Motor neuron (in vitro differentiated cells): ENCODE data around the gene CARHSP1. TPM values are rescaled to one million over a fixed set of nuclear protein-coding genes. Genes with fewer than 3 reads are reported as not detected.

ENCODE experiments used
- ATAC-seq, 8 experiments: fragments of 200-7000 bp; cut with Tn5 transposase; replicated peaks in 6 of 8; 2 replicates each; pipeline ENCODE4 v1.8.0; 2021; ENCODE audit warnings: mild to moderate bottlenecking in 8 of 8, moderate library complexity in 8 of 8
- H3K27ac ChIP-seq, 2 donors: fragments of 250-450 bp; sonication (Bioruptor Pico); 2 replicates each; pipeline ENCODE4 v1.9.0; 2021; ENCODE audit warnings: antibody characterized with exemption in 2 of 2, mild to moderate bottlenecking in 2 of 2, moderate library complexity in 1 of 2
- H3K4me1 ChIP-seq, 2 donors: fragments of 250-450 bp; sonication (Bioruptor Pico); replicated peaks in 1 of 2; 2 replicates each; pipeline ENCODE4 v1.6.1; 2021; ENCODE audit warnings: antibody characterized with exemption in 2 of 2, mild to moderate bottlenecking in 2 of 2, moderate library complexity in 1 of 2
- H3K4me3 ChIP-seq, 5 donors: fragments of 250-450 bp; sonication (Bioruptor Pico); 2 replicates each; pipeline ENCODE4 v1.9.0; 2021; ENCODE audit warnings: antibody characterized with exemption in 5 of 5, mild to moderate bottlenecking in 5 of 5, moderate library complexity in 4 of 5
- WGBS, 10 experiments: fragments of 450-650 bp; shearing (Covaris generic); methylation state at CpG; one replicate each; pipeline ENCODE4 v1.0.0; 2022; 5-methylcytosine and 5-hydroxymethylcytosine counted together
- in situ Hi-C, 9 experiments: fragments of 400-800 bp; cut with MboI; loops; one replicate each; pipeline ENCODE4 v1.15.0; 2021; ENCODE audit warnings: low sequenced_read_pairs in 9 of 9, low pct_unique_long_range_greater_than_20kb in 2 of 9; ENCODE audit not compliant: unreplicated experiment in 9 of 9
- total RNA-seq, 8 experiments: library from RNA; unstranded; fragments of 300-600 nt; gene quantifications; 2 replicates each; pipeline versions ENCODE4 v1.2.3 to v1.2.4, GENCODE V29; 2022

The CARHSP1 gene
- total RNA-seq, 8 experiments from 2014 or later, result 38.5 to 196 (median 69.7) TPM

DNA sequence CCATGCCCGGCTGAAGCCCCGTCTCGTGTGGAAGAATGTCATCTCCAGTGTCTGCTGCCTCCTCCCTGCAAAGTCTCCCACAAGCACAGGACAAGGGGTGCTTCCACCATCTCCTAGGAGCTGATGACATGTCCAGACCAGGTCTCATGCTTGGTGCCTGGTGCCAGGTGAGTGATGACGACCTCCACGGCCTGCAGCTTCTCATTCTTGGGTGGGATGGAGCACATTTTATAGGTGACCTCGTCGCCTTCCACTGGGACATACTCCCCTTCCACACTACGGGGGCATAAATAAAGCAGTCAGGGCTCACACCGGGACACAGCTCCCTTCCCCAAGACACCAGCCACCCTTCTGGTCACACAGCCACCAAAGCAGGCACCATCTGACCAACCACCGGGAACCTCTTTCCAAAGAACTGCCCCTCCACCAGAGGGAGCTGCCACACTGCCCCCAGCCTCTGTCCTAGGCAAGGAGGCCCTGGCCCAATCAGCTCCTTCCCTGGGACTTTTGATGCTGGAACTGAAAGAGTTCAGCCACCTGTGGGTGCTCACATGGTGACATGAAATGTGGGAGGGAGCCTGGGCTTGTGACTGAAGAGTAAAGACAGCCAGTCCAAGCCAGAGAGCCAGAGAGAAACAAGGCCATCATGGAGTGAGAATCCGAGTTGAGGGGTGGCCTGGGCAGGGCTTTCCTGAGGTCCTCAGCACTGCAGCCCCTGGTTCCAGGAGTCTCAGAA is 13.6 kb downstream of the CARHSP1 start:
- no peak for ATAC-seq
- peaks cover 0 to 2% of the 10 kb centered on the region in 2 donors for H3K4me1 ChIP-seq
- in situ Hi-C loops, result no loop called here
- no peak overlapping the region for H3K4me3 ChIP-seq
- H3K27ac ChIP-seq, result no peak overlapping the region
- 84 to 100% (median 100%) methylated on average over 3 to 6 of the region's 11 CpGs; no CpG with 5 or more reads in 6 of the 10 experiments for WGBS, 10 experiments

DNA sequence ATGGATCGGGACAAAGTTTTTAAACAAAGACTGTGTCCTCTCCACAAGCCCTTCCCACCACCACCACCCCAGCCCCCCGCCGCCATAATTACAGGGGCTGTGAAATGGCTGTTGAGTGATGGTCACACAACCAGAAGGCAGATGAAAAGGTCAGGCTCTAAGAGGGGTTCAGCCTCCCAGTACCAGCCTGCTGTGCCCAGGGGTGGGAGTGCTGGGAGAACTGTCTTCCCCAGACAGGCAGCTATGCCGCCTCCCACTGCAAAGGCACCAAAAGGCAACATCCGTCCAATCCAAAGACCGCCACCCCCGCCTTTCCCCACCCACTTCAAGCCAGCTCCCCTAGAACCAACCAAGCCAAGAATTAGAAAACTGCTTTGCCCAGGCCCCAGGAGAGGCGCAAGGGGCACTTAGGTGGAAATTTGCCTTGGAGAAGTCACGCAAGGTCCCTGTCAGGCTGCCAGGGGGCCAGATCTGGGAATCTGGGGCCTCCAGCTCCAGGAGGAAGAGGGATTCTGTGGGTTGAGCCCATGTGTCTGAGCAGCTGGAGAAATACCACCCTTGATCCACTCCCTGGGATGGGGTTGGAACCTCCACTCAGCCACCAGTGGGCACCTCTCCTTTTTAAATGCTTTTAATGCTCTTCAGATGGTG is 14.4 kb downstream of the CARHSP1 start:
- in situ Hi-C loops, result no loop called here
- no peak for ATAC-seq
- WGBS, 10 experiments, result 70 to 100% (median 90%) methylated on average over 1 to 3 of the region's 9 CpGs; no CpG with 5 or more reads in 3 of the 10 experiments
- H3K4me3 ChIP-seq, result no peak overlapping the region
- H3K27ac ChIP-seq, result no peak overlapping the region
- H3K4me1 ChIP-seq, result peaks cover 0 to 2% of the 10 kb centered on the region in 2 donors

DNA sequence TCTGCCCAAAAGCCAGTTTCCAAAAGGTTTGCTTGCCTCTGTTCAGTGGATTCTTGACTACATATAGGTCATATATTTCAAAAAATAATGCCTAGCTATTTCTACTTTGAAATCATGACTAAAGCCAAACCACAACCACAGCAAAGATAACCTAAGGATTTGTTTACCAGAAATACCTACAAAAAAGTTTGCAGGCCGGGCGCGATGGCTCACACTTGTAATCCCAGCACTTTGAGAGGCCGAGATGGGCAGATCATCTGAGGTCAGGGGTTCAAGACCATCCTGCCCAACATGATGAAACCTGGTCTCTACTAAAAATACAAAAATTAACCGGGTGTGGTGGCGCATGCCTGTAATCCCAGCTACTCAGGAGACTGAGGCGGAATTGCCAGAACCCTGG is 15.2 kb downstream of the CARHSP1 start:
- Histone ChIP-seq H3K4me1 (peaks cover 0 to 5% of the 10 kb centered on the region in 2 donors), H3K4me3 (no peak overlapping the region), H3K27ac (no peak overlapping the region)
- in situ Hi-C loops, result no loop called here
- 87 to 98% (median 95%) methylated on average over 2 to 7 of the region's 7 CpGs; no CpG with 5 or more reads in 4 of the 10 experiments for WGBS, 10 experiments
- ATAC-seq, result no peak

DNA sequence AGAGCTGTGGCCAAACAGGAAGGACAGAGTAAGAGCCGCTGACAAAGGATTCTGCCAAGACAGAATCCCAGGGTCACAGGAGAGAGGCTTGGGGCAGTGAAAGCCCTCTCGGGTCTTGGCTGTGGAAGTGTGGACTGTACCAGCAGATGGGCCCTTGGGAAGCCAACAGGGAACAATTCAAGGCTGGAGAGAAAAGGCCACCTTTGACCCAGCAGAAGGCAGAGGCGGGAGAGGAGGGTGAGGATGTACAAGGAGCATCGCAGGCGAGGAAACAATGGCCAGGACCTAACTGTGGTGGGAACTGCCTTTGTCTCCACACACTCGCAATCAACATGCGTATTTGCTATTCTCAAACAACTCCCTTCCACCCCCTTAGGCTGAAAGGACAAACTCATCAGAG is 15.7 kb downstream of the CARHSP1 start:
- Histone ChIP-seq H3K4me3 (no peak overlapping the region), H3K4me1 (peaks cover 0 to 5% of the 10 kb centered on the region in 2 donors), H3K27ac (peak overlapping the region in 1 of 2 donors; percentile 33)
- WGBS, 10 experiments, result 43 to 100% (median 80%) methylated on average over 1 to 7 of the region's 7 CpGs; no CpG with 5 or more reads in 3 of the 10 experiments
- in situ Hi-C loops, result no loop called here
- ATAC-seq, result no peak

DNA sequence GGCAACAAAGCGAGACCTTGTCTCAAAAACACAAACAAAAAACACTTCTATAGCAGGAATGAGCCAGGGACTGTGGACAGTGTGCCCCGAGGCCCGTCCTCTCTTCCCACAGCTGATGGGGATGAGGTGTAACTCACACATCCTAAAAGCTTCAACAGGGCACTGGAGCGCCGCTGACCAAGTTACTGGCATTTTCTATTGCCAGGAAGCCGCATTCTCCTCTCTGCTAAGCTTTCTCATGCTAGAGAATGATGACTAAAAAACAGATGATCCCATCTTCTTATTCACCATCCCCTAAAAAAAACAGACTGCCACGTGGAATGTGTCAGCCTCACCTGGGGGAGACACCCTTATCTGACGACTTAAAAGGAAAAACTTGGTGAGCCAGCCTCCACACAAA is 16.3 kb downstream of the CARHSP1 start:
- peaks cover 0 to 5% of the 10 kb centered on the region in 2 donors for H3K4me1 ChIP-seq
- WGBS, 10 experiments, result 60 to 100% (median 89%) methylated on average over 1 to 8 of the region's 8 CpGs; no CpG with 5 or more reads in 4 of the 10 experiments
- no peak overlapping the region for H3K27ac ChIP-seq
- no peak for ATAC-seq
- no peak overlapping the region for H3K4me3 ChIP-seq
- in situ Hi-C loops, result no loop called here

DNA sequence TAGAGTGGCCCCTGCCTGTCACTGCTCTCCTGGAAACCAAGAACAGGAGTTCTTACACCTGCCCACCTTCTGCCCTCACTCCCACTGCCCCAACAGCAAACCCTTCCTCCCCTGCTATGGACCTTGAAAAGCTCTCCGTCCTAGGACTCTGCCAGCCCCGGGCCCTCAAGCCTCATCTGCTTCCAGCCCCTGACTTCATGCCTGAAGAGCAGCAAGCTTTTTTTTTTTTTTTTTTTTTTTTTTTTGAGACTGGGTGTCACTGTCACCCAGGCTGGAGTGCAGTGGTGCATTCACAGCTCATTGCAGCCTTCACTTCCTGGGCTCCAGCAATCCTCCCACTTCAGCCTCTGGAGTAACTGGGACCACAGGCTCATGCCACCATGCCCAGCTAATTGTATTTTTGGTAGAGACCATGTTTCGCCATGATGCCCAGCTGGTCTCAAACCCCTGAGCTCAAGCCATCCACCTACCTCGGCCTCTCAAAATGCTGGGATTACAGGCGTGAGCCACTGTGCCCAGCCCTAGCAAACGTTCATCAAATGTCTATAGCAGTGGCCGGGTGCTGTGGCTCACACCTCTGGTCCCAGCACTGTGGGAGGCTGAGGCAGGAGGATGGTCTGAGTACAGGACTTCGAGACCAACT is 16.9 kb downstream of the CARHSP1 start:
- Histone ChIP-seq H3K27ac (no peak overlapping the region), H3K4me3 (no peak overlapping the region), H3K4me1 (peaks cover 3 to 5% of the 10 kb centered on the region in 2 donors)
- in situ Hi-C loops, result no loop called here
- 54 to 100% (median 100%) methylated on average over 1 to 3 of the region's 8 CpGs; no CpG with 5 or more reads in 3 of the 10 experiments for WGBS, 10 experiments
- no peak for ATAC-seq

DNA sequence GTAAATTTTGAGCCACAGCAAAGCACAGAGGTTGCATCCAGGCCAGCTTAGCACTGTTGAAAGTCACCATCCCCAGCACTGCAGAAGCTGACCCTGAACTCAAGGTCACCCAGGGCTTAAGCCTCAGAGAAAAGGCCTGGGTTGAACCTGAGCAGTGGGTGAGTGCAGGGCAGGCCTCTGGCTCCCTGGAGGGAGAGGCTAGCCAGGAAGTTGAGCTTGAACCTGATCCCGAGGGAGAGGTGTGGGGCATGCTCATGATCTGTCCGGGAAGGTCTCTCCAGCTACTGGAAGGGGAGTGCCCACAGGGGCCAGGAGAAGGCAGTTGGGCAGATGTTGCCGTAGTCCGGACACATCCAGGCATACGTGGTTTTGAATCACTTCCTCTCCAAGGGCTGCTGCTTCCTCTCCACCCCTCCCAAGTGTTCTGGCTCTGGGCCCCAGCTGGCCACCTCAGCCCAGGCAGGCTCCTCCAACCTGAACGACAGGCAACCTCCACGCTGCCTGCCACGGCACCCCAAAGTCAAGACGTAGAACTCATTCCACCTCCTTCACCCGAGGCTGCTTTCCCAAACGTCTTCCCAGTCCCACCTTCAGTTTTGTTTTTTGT is 18.4 kb downstream of the CARHSP1 start:
- in situ Hi-C loops, result no loop called here
- Histone ChIP-seq H3K4me1 (peaks cover 5 to 8% of the 10 kb centered on the region in 2 donors), H3K4me3 (no peak overlapping the region), H3K27ac (no peak overlapping the region)
- WGBS, 10 experiments, result 60 to 95% (median 67%) methylated on average over 1 to 7 of the region's 11 CpGs; no CpG with 5 or more reads in 7 of the 10 experiments
- ATAC-seq, result peak in 6 of 8 experiments; percentile 5 to 89 (median 59)

DNA sequence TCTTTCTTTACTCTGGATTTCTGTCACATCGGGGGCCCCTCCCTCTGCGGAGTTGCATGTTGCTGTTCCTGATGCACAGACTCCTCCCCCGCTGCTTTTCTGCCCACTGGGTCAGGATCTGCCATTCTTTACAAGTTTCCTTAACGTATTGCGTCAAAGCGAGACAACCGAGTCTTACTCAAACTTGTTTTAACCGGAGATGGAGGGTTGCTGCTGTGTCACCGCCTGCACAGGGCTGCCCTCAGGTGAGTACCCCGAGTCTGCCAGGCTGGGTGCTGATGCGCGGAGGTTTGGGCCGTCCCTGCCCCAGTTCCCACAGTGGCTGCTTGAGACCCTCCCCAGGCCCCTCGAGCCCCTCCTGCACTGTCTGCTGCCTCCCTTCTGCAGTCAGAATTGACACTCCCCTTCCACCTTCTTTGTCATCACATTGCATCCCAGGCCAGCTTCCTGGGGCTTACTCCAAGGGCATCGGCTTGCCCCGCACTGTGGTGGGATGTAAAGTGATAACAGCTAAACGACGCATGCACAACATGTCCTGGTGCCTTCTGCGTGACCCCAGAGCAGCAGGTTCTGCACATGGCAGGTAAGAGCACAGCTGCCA is 19.3 kb downstream of the CARHSP1 start:
- Histone ChIP-seq H3K4me1 (peaks cover 5 to 8% of the 10 kb centered on the region in 2 donors), H3K4me3 (no peak overlapping the region), H3K27ac (no peak overlapping the region)
- 40 to 100% (median 75%) methylated on average over 1 to 9 of the region's 19 CpGs; no CpG with 5 or more reads in 4 of the 10 experiments for WGBS, 10 experiments
- in situ Hi-C loops, result no loop called here
- no peak for ATAC-seq

DNA sequence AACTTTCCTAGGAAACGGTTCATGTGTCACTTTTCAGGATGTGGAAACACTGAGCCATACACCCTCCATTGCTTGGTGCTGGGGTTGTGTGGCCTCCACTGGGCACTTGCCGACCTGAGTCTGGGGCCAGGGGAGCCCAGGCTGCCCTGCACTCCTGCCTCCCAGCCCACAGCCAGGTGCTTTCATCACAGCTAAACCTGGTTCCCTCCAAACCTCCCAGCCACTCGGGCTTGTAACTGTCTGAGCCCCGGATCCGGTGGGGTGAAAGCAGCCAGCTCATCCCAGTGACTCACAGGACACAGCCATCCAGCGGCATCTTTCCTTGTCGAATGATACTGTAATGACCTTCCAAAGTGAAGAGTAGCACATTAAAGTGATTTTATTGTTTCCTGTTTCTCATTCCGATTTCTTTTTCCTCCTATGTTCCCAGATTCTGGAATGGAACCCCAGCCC is 19.8 kb downstream of the CARHSP1 start:
- 11 to 87% (median 66%) methylated on average over 1 to 6 of the region's 8 CpGs; no CpG with 5 or more reads in 2 of the 10 experiments for WGBS, 10 experiments
- Histone ChIP-seq H3K27ac (no peak overlapping the region), H3K4me3 (no peak overlapping the region), H3K4me1 (peaks cover 5 to 8% of the 10 kb centered on the region in 2 donors)
- peak in 3 of 8 experiments; percentile 3 to 44 (median 25) for ATAC-seq
- in situ Hi-C loops, result no loop called here

DNA sequence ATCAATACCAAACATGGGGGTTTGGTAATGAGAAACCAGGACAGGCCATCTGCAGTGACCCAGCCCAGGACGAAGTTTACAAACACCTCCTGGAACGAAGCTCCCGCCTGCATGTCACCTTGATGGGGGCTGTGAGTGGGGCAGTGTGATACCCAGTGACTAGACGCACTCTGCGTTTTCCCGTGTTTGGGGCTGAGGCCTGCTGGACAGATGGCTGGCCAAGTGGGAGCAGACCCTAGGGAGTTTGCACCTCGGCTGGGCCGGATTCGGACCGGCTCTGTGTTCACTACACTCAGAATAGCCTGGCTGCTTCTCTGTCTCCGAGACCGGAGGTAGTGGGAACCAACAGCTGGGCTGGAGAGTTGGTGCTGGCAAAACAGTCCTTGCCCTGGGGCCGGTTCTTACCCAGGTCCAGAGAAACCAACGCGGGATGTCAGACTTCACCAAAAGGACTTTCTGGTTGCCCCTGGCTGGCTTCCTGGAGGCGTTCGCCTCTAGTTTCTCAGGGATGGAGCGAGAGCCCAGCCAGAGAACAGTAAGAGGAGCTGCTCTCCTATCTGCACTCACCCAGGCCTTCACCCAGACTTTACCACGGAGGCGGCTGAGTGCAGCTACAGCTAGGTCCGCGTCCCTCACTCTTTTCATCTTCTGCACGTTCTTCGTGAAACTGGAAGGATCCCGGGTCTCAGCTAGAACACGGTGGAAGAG is 20.4 kb downstream of the CARHSP1 start:
- ATAC-seq, result no peak
- 72 to 100% (median 91%) methylated on average over 2 to 7 of the region's 26 CpGs; no CpG with 5 or more reads in 4 of the 10 experiments for WGBS, 10 experiments
- peak overlapping the region in 1 of 2 donors; percentile 33 for H3K27ac ChIP-seq
- H3K4me1 ChIP-seq, result peaks cover 4 to 8% of the 10 kb centered on the region in 2 donors
- no peak overlapping the region for H3K4me3 ChIP-seq
- in situ Hi-C loops, result no loop called here

DNA sequence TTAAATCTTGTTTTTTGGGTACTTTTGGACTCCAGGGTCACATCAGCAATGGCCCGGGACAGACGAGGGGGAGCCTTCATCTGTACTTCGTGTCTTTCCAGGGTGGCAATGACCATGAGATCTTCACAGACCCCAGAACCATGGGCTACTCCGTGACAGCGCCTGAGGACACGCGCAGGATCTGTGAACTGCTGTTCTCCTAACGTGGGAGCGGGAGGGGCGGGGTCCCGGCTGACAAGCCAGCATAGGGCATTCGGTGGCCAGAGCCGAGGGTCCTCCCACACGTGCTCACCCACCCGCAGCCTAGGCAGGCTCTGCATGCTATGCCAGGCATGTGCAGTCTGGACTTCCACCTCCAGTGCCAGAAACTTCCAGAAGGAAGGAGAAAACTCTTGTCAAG is 21.2 kb downstream of the CARHSP1 start:
- ATAC-seq, result peak in 1 of 8 experiments; percentile 9
- in situ Hi-C loops, result no loop called here
- Histone ChIP-seq H3K4me3 (no peak overlapping the region), H3K27ac (no peak overlapping the region), H3K4me1 (peaks cover 3 to 8% of the 10 kb centered on the region in 2 donors)
- 91 to 100% (median 100%) methylated on average over 2 to 7 of the region's 15 CpGs; no CpG with 5 or more reads in 7 of the 10 experiments for WGBS, 10 experiments

DNA sequence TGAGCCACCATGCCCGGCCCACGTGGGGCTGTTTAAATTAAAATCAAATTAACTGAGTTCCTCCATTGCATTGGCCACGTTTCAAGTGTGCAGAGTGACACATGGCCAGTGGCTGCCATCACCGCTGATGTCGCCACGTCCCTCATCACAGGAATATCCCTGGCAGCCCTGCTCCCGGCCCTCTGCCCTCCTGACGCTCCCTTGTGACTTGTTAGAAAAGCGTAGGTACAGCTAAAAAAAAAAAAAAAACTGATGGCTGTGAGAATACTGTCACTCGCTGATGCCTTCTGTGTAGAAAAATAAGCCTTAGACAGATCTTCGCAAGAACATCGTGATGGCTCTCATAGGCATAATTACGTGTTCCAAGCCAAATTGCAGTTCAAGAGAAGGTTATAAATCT is 21.7 kb downstream of the CARHSP1 start:
- WGBS, 10 experiments, result 66 to 100% (median 86%) methylated on average over 2 to 13 of the region's 13 CpGs; no CpG with 5 or more reads in 2 of the 10 experiments

More for the DNA sequence above, 21.7 kb downstream of the CARHSP1 start:
- H3K27ac ChIP-seq, result no peak overlapping the region
- H3K4me1 ChIP-seq, result peaks cover 3 to 8% of the 10 kb centered on the region in 2 donors
- peak in 3 of 8 experiments; percentile 24 to 67 (median 47) for ATAC-seq
- no peak overlapping the region for H3K4me3 ChIP-seq
- in situ Hi-C loops, result no loop called here
